Measurements from ENCODE around the gene HOXD9. TPM values are rescaled to one million over a fixed set of nuclear protein-coding genes. Genes with fewer than 3 reads are reported as not detected.

Gene HOXD9
- polyA plus RNA-seq, 1 donor (not counting 4 experiments of a cell fraction or from before 2014, with no cell fraction given), result not detected

DNA sequence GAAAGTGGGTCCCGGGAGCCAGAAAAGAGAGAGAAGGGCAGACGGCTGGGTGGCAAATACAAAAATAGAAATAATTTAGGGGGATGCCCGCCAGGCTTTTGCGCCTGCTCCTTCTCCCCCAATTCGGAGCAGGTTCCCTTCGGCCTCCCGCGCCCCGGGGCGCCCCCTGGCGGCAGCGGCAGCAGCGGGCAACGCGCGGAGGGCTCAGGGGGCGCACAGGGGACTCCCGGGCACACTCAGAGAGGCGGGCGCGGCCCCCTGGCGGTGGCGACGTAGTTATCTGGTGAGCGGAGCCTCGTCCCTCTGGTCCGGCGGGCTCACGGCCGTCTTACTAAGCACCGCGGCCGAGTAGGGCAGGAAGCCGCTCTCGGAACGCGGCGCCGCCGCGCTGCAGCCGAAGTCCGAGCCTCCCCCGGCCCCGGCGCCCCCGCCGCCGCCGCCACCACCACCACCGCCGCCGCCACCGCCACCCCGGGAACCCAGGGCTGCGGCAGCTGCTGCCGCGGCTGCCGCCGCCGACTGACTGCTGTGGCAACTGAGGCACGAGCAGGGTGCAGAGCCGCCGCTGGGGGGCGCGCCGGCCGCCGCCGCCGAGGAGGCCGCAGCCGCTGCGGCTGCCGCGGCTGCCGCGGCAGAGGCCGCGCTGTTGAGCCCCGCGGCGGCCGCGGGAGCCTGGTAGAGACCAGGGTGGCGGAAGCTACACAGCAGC lies 42.5 kb upstream of the HOXD9 start:
- H3K4me3 ChIP-seq (ENCODE audit: control insufficient read depth in 2 of 3, extremely low read depth in 1 of 3, insufficient read depth in 2 of 3, low read depth in 1 of 3, low read length in 3 of 3), result no peak overlapping the region
- H3K79me2 ChIP-seq (ENCODE audit: control insufficient read depth, insufficient read depth, low read length), result no peaks in the 10 kb centered on the region
- no peaks in the 10 kb centered on the region for H3K4me1 ChIP-seq (ENCODE audit: control insufficient read depth, extremely low read depth, insufficient read depth, low read length)
- H4K20me1 ChIP-seq (ENCODE audit: control insufficient read depth, extremely low read depth, insufficient read depth, low read length), result no peaks in the 10 kb centered on the region
- TF ChIP-seq CTCF (optimal IDR thresholded peaks at IDR 0.05 in 1 of 3, IDR thresholded peaks at IDR 0.05 in 1 of 3, conservative IDR thresholded peaks at IDR 0.05 in 1 of 3; ENCODE audit: extremely low read depth in 1 of 3, insufficient read depth in 2 of 3, low read length in 3 of 3), result peak; percentile 32 to 66 (median 52)
- no peak for TF ChIP-seq EZH2 (IDR thresholded peaks at IDR 0.05; ENCODE audit: low read length)
- H3K27ac ChIP-seq (ENCODE audit: control insufficient read depth, insufficient read depth, low read length), result no peak overlapping the region
- peaks cover 90% of the 10 kb centered on the region for H3K27me3 ChIP-seq (ENCODE audit: control insufficient read depth, extremely low read depth, insufficient read depth, low read length)
- no peaks in the 10 kb centered on the region for H3K36me3 ChIP-seq (ENCODE audit: control insufficient read depth in 2 of 2, extremely low read depth in 1 of 2, insufficient read depth in 2 of 2, low read length in 2 of 2)
- no peak overlapping the region for H2AFZ ChIP-seq (ENCODE audit: control insufficient read depth, low read length)
- FAIRE-seq (no peak), DNase-seq (ENCODE audit: low read depth, low spot score) (no peak)
- no peak overlapping the region for H3K4me2 ChIP-seq (ENCODE audit: control insufficient read depth, extremely low read depth, insufficient read depth, low read depth, low read length)
- H3K9me3 ChIP-seq (ENCODE audit: control insufficient read depth, low read depth, low read length), result peaks cover 18% of the 10 kb centered on the region
- H3K9ac ChIP-seq (ENCODE audit: control insufficient read depth, extremely low read depth, insufficient read depth, low read length), result no peak overlapping the region
- dilution Hi-C loops (cut with MboI; ENCODE audit: extremely low pct_ligation_motif_present, low sequenced_read_pairs), result no loop called here
- H3K9me1 ChIP-seq (ENCODE audit: control insufficient read depth, extremely low read depth, insufficient read depth, low read length), result no peaks in the 10 kb centered on the region

DNA sequence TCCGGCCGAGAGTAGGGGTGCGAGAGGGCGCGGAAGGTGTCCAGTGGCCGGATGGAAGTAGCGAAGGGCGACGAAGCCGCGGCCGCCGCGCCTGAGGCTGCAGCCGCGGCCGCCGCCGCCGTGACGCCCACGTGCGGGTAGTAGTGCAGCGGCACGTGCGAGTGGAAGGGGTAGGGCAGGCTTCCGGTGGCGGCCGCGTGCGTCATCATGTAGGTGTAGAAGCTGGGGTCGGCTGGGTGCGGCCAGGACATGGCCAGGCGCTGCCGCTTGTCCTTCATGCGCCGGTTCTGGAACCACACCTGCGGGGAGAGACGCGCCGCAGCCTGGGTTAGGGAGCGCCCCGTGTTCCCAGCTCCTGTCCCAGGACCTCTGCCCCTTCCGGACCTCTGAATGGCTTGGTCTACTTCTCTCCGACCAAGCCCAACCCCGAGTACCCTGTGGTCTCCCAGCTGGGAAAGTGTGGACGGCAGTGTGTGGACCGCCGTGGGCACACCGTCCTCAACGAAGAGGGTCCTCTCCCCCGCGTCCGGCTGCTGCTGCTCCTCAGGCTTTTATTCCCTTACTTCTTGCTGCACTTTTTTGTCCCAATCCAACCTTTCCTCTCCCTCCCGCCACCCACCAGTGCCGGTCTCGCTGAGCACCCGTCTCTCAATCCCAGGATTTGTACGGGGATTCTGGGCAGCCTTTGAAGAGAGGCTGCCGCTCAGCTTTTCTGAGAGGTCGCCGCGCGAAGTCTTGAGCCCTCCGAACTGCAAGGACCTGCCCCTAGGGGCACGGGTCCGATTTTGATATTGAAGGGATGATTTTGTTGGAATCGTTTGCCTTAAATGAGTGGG lies 41.8 kb upstream of the HOXD9 start:
- H3K4me3 ChIP-seq (ENCODE audit: control insufficient read depth in 2 of 3, extremely low read depth in 1 of 3, insufficient read depth in 2 of 3, low read depth in 1 of 3, low read length in 3 of 3), result no peak overlapping the region
- no peak overlapping the region for H3K27ac ChIP-seq (ENCODE audit: control insufficient read depth, insufficient read depth, low read length)
- peaks cover 90% of the 10 kb centered on the region for H3K27me3 ChIP-seq (ENCODE audit: control insufficient read depth, extremely low read depth, insufficient read depth, low read length)
- H3K9me1 ChIP-seq (ENCODE audit: control insufficient read depth, extremely low read depth, insufficient read depth, low read length), result no peaks in the 10 kb centered on the region
- no peak for FAIRE-seq
- no peak overlapping the region for H3K4me2 ChIP-seq (ENCODE audit: control insufficient read depth, extremely low read depth, insufficient read depth, low read depth, low read length)
- peaks cover 18% of the 10 kb centered on the region for H3K9me3 ChIP-seq (ENCODE audit: control insufficient read depth, low read depth, low read length)
- H4K20me1 ChIP-seq (ENCODE audit: control insufficient read depth, extremely low read depth, insufficient read depth, low read length), result no peaks in the 10 kb centered on the region
- H2AFZ ChIP-seq (ENCODE audit: control insufficient read depth, low read length), result no peak overlapping the region
- TF ChIP-seq EZH2 (IDR thresholded peaks at IDR 0.05; ENCODE audit: low read length) (peak; percentile 93), CTCF (optimal IDR thresholded peaks at IDR 0.05 in 1 of 3, IDR thresholded peaks at IDR 0.05 in 1 of 3, conservative IDR thresholded peaks at IDR 0.05 in 1 of 3; ENCODE audit: extremely low read depth in 1 of 3, insufficient read depth in 2 of 3, low read length in 3 of 3) (no peak)
- H3K36me3 ChIP-seq (ENCODE audit: control insufficient read depth in 2 of 2, extremely low read depth in 1 of 2, insufficient read depth in 2 of 2, low read length in 2 of 2), result no peaks in the 10 kb centered on the region
- no peak overlapping the region for H3K9ac ChIP-seq (ENCODE audit: control insufficient read depth, extremely low read depth, insufficient read depth, low read length)
- no peak for DNase-seq (ENCODE audit: low read depth, low spot score)
- H3K4me1 ChIP-seq (ENCODE audit: control insufficient read depth, extremely low read depth, insufficient read depth, low read length), result no peaks in the 10 kb centered on the region
- dilution Hi-C loops (cut with MboI; ENCODE audit: extremely low pct_ligation_motif_present, low sequenced_read_pairs), result no loop called here
- no peaks in the 10 kb centered on the region for H3K79me2 ChIP-seq (ENCODE audit: control insufficient read depth, insufficient read depth, low read length)
